Thoracic aorta (tissue), 2 donors: ENCODE results near the gene IMPDH2. TPM values are rescaled to one million over a fixed set of nuclear protein-coding genes. Genes with fewer than 3 reads are reported as not detected.

Experiments used
- ATAC-seq: fragments of 150-250 bp; one replicate; pipeline ENCODE4 v1.8.0; 2017; ENCODE audit warnings: low read depth; ENCODE audit not compliant: insufficient number of reproducible peaks, low FRiP score
- DNase-seq: peaks from one replicate; pipeline ENCODE4 v3.0.0-alpha.2; 2020; ENCODE audit warnings: low spot score
- H3K27ac ChIP-seq, 2 donors: fragments of 200-600 bp; sonication (generic); 1 replicate in 1 of 2; 2 replicates in 1 of 2; pipeline ENCODE4 v1.5.1; 2016; ENCODE audit warnings: mild to moderate bottlenecking in 2 of 2, moderate library complexity in 2 of 2
- H3K27me3 ChIP-seq: fragments of 200-600 bp; sonication (generic); replicated peaks from 2 replicates; pipeline ENCODE4 v1.6.0; 2016; ENCODE audit warnings: mild to moderate bottlenecking; ENCODE audit not compliant: insufficient read depth
- H3K36me3 ChIP-seq: fragments of 200-600 bp; sonication (generic); one replicate; pipeline ENCODE4 v1.5.1; 2016
- H3K4me1 ChIP-seq, 2 donors: fragments of 200-600 bp; sonication (generic); 1 replicate in 1 of 2; 2 replicates in 1 of 2; pipeline versions ENCODE4 v1.5.1 to v1.6.0; 2016; ENCODE audit warnings: low read depth in 2 of 2, mild to moderate bottlenecking in 1 of 2; ENCODE audit not compliant: control insufficient read depth in 1 of 2
- H3K4me3 ChIP-seq: fragments of 200-600 bp; sonication (generic); 2 replicates; pipeline ENCODE4 v1.5.1; 2016; ENCODE audit warnings: mild to moderate bottlenecking
- H3K9me3 ChIP-seq: fragments of 200-600 bp; sonication (generic); 2 replicates; pipeline ENCODE4 v1.5.1; 2016
- CTCF ChIP-seq: fragments of 200-600 bp; sonication (generic); IDR thresholded peaks from one replicate; pipeline ENCODE4 v1.5.1; 2019; ENCODE audit warnings: antibody characterized with exemption
- total RNA-seq, 2 donors: library from RNA; depleted of rRNA; stranded (reverse); fragments of >200 nt; gene quantifications; one replicate each; pipeline versions ENCODE4 v1.1.0 to v1.2.3, GENCODE V29; 2016

IMPDH2 gene
- total RNA-seq, 2 donors from 2014 or later: 56.0 to 96.2 TPM

- Histone ChIP-seq H3K27me3 (no peaks in the 10 kb centered on the region), H3K36me3 (peaks cover 49% of the 10 kb centered on the region), H3K4me1 (peaks cover 0 to 16% of the 10 kb centered on the region in 2 donors), H3K9me3 (no peaks in the 10 kb centered on the region), H3K27ac (no peak overlapping the region), H3K4me3 (no peak overlapping the region)
- DNase-seq: no peak
- no peak for ATAC-seq
- no peak for TF ChIP-seq CTCF
Observed at GRCh38 chr3:48984663-48985062, 44.5 kb downstream of the IMPDH2 start.

DNA sequence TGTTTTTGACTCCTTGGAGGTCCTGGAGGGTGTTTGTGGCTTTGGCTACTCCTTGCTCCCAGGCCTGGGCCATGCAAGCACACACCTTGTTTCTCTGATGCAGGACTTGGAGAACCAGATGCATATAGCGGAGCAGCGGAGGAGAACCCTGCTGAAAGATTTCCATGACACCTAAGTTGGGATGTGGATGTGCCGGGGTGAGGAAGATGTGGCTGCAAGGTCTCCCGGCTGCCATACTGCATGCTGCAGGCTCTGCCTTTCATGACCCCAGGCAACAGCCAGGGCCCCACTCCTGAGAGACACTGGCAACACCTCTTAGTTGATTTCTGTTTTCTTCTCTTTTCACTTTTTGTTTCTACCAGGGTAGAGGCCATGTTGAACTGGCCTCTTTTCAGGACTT lies 46.1 kb downstream of the IMPDH2 start:
- H3K9me3 ChIP-seq: no peaks in the 10 kb centered on the region
- no peak overlapping the region for H3K27ac ChIP-seq
- ATAC-seq (no peak), DNase-seq (no peak)
- H3K27me3 ChIP-seq: no peaks in the 10 kb centered on the region
- H3K36me3 ChIP-seq: peaks cover 62% of the 10 kb centered on the region
- no peak for TF ChIP-seq CTCF
- H3K4me1 ChIP-seq: peaks cover 0 to 4% of the 10 kb centered on the region in 2 donors
- no peak overlapping the region for H3K4me3 ChIP-seq

GRCh38 chr3:48982686-48983085 lies 46.5 kb downstream of the IMPDH2 start:
- Histone ChIP-seq H3K9me3 (no peaks in the 10 kb centered on the region), H3K36me3 (peaks cover 66% of the 10 kb centered on the region), H3K27me3 (no peaks in the 10 kb centered on the region), H3K4me3 (no peak overlapping the region), H3K27ac (no peak overlapping the region), H3K4me1 (no peaks in the 10 kb centered on the region)
- ATAC-seq (no peak), DNase-seq (no peak)
- no peak for TF ChIP-seq CTCF

- no peak for ATAC-seq
- no peak for TF ChIP-seq CTCF
- Histone ChIP-seq H3K27me3 (no peaks in the 10 kb centered on the region), H3K4me3 (no peak overlapping the region), H3K4me1 (no peaks in the 10 kb centered on the region), H3K36me3 (peaks cover 68% of the 10 kb centered on the region), H3K9me3 (no peaks in the 10 kb centered on the region), H3K27ac (no peak overlapping the region)
- DNase-seq: no peak
Observed at GRCh38 chr3:48982016-48982415, 47.2 kb downstream of the IMPDH2 start.

DNA sequence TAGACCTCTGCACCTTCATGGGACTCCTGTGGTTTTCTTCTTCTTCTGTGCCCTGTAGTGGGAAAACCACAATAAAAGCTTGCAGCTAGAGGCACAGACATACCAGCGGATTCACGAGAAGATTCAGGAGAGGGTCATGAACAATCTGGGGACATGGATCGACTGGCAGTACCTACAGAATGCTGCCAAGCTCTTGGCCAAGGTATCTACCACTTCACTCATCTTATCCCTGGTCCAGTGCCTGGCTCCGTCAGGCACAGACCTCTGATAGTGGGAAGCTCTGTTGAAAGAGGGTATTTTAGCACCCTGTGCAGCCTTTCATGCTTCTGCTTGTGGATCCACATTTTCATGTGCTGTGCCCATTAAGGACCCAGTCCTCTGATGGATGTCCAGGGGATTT lies 48.9 kb downstream of the IMPDH2 start:
- Histone ChIP-seq H3K27ac (no peak overlapping the region), H3K4me3 (no peak overlapping the region), H3K9me3 (no peaks in the 10 kb centered on the region), H3K4me1 (no peaks in the 10 kb centered on the region), H3K36me3 (peaks cover 80% of the 10 kb centered on the region), H3K27me3 (no peaks in the 10 kb centered on the region)
- no peak for TF ChIP-seq CTCF
- no peak for ATAC-seq
- no peak for DNase-seq
